K562 (cell line): ENCODE data around the gene STX17. TPM values are rescaled to one million over a fixed set of nuclear protein-coding genes. Genes with fewer than 3 reads are reported as not detected.

Experiments used
- ATAC-seq: fragments of 200-7000 bp; cut with Tn5 transposase; 3 replicates; pipeline ENCODE4 v1.9.1; 2020; ENCODE audit warnings: moderate library complexity
- BruUV-seq: library from RNA; stranded (reverse); fragments of 400-500 nt; replicated peaks from 2 replicates; lab custom pipeline; 2021; lab: Mats Ljungman, UMichigan
- CTCF ChIA-PET: fragments of 300-600 bp; formaldehyde crosslinking; extraction: SDS; loops from one replicate; lab custom pipeline; 2021; ENCODE audit warnings: low intra/inter-chr PET ratio; lab: Yijun Ruan, JAX
- POLR2A ChIA-PET: fragments of 300-600, 350-650 bp; sonication (Branson Sonifier 250); formaldehyde crosslinking; extraction: SDS; loops from one replicate; lab custom pipeline; 2021; ENCODE audit warnings: antibody characterized with exemption, inconsistent platforms; lab: Yijun Ruan, JAX
- DNase-seq, 4 experiments: peaks; one replicate each; pipeline versions ENCODE4 v3.0.0 to v3.0.0-alpha.2; 2011 to 2018; ENCODE audit warnings: low spot score in 3 of 4, mixed read lengths in 3 of 4; ENCODE audit errors: extremely low read depth in 1 of 4
- FAIRE-seq: peaks from 2 replicates; lab custom pipeline; 2011; peaks lifted over from hg19 to GRCh38; lab: Jason Lieb, UNC
- H2AFZ ChIP-seq: 2 replicates; pipeline ENCODE4 v1.6.0; 2011; ENCODE audit warnings: low read depth, low read length, control low read depth, inconsistent platforms
- H3K27ac ChIP-seq: fragments of 200-600 bp; 3 replicates; pipeline ENCODE4 v1.8.0; 2011; ENCODE audit warnings: low read depth, mild to moderate bottlenecking, control low read depth, inconsistent platforms, low read length, moderate library complexity, mixed read lengths; ENCODE audit errors: extremely low read depth
- H3K27me3 ChIP-seq, 2 experiments: fragments of 300-600 bp in 1 of 2; 2 replicates in 1 of 2; 3 replicates in 1 of 2; pipeline versions ENCODE4 v1.6.0 to v1.8.0; 2011; ENCODE audit warnings: inconsistent platforms in 2 of 2, low read length in 2 of 2, mild to moderate bottlenecking in 1 of 2, mixed read lengths in 1 of 2, moderate library complexity in 1 of 2; ENCODE audit not compliant: control insufficient read depth in 2 of 2, insufficient read depth in 2 of 2
- H3K36me3 ChIP-seq: fragments of 300-600 bp; 3 replicates; pipeline ENCODE4 v1.8.0; 2011; ENCODE audit warnings: mild to moderate bottlenecking, low read length, inconsistent platforms; ENCODE audit not compliant: control insufficient read depth, insufficient read depth
- H3K4me1 ChIP-seq, 2 experiments: fragments of 200-600 bp in 1 of 2; replicated peaks in 1 of 2; 2 replicates in 1 of 2; 3 replicates in 1 of 2; pipeline versions ENCODE4 v1.5.1 to v1.8.0; 2011; ENCODE audit warnings: inconsistent platforms in 2 of 2, low read length in 2 of 2, mild to moderate bottlenecking in 1 of 2, mixed read lengths in 1 of 2, moderate library complexity in 1 of 2; ENCODE audit not compliant: control insufficient read depth in 2 of 2, insufficient read depth in 2 of 2
- H3K4me2 ChIP-seq: 2 replicates; pipeline ENCODE4 v1.6.1; 2011; ENCODE audit warnings: low read length, control low read depth, inconsistent platforms, mixed read lengths; ENCODE audit not compliant: insufficient read depth
- H3K4me3 ChIP-seq: fragments of 200-600 bp; sonication (generic), shearing (Covaris generic); 2 replicates; pipeline ENCODE4 v1.5.1; 2016; ENCODE audit warnings: control low read depth, inconsistent platforms
- H3K79me2 ChIP-seq: fragments of 200-600 bp; 3 replicates; pipeline ENCODE4 v1.8.0; 2011; ENCODE audit warnings: low read length, inconsistent platforms; ENCODE audit not compliant: control insufficient read depth, insufficient read depth
- H3K9ac ChIP-seq, 2 experiments: 2 replicates each; pipeline versions ENCODE4 v1.6.0 to v1.6.1; 2011; ENCODE audit warnings: low read depth in 2 of 2, low read length in 2 of 2, control low read depth in 1 of 2, inconsistent platforms in 1 of 2, mild to moderate bottlenecking in 1 of 2, mixed read lengths in 1 of 2; ENCODE audit not compliant: insufficient read depth in 1 of 2
- H3K9me1 ChIP-seq: one replicate; pipeline ENCODE4 v1.6.0; 2011; ENCODE audit warnings: inconsistent platforms, mild to moderate bottlenecking, low read length, moderate library complexity; ENCODE audit not compliant: control insufficient read depth, insufficient read depth
- H3K9me3 ChIP-seq: replicated peaks from 2 replicates; pipeline ENCODE4 v1.5.1; 2011; ENCODE audit warnings: low read depth, low read length, inconsistent platforms; ENCODE audit not compliant: control insufficient read depth, insufficient read depth
- H4K20me1 ChIP-seq: replicated peaks from 2 replicates; pipeline ENCODE4 v1.6.1; 2011; ENCODE audit warnings: low read length, inconsistent platforms, mixed read lengths; ENCODE audit not compliant: control insufficient read depth, insufficient read depth
- ATF1 ChIP-seq, 2 experiments: fragments of 450-650 bp in 1 of 2; IDR thresholded peaks; 2 replicates each; pipeline ENCODE4 v1.6.1; 2016; ENCODE audit warnings: missing compliant biosample characterization in 1 of 2, missing genetic modification characterization in 1 of 2
- CREB3 ChIP-seq: fragments of 450-650 bp; conservative IDR thresholded peaks from 2 replicates; pipeline ENCODE4 v1.6.1; 2016; ENCODE audit warnings: missing genetic modification characterization, low read depth, mild to moderate bottlenecking, missing compliant biosample characterization, moderate library complexity
- FOXJ2 ChIP-seq: fragments of 200-800 bp; sonication (Bioruptor generic); IDR thresholded peaks from 2 replicates; pipeline ENCODE4 v1.6.1; 2016; ENCODE audit warnings: missing genetic modification characterization, missing compliant biosample characterization
- HDAC2 ChIP-seq: fragments of 450-650 bp; IDR thresholded peaks from 2 replicates; pipeline ENCODE4 v1.6.1; 2016; ENCODE audit warnings: mild to moderate bottlenecking
- NR2C2 ChIP-seq, 2 experiments: fragments of 200-800 bp in 1 of 2; sonication (Bioruptor generic) in 1 of 2; sonication (generic) in 1 of 2; formaldehyde crosslinking in 1 of 2; IDR thresholded peaks; 2 replicates each; pipeline versions ENCODE4 v1.6.1 to v1.8.0; 2016 to 2022; ENCODE audit warnings: mild to moderate bottlenecking in 1 of 2, missing compliant biosample characterization in 1 of 2, missing genetic modification characterization in 1 of 2, missing genetic modification reagents in 1 of 2
- PATZ1 ChIP-seq: fragments of 250-450 bp; sonication (Bioruptor Pico); IDR thresholded peaks from 2 replicates; pipeline ENCODE4 v1.5.0; 2020; ENCODE audit warnings: mild to moderate bottlenecking, borderline replicate concordance
- RAD51 ChIP-seq: fragments of 450-650 bp; IDR thresholded peaks from 2 replicates; pipeline ENCODE4 v1.7.1; 2016; ENCODE audit warnings: low read depth, mild to moderate bottlenecking, borderline replicate concordance
- SP1 ChIP-seq: sonication (generic); formaldehyde crosslinking; IDR thresholded peaks from 2 replicates; pipeline ENCODE4 v1.8.1; 2022; ENCODE audit warnings: mild to moderate bottlenecking, missing genetic modification reagents
- ZNF518B ChIP-seq: fragments of 250-450 bp; sonication (Bioruptor Pico); IDR thresholded peaks from 2 replicates; pipeline ENCODE4 v1.5.0; 2021; ENCODE audit warnings: mild to moderate bottlenecking, moderate library complexity
- ZNF551 ChIP-seq: fragments of 250-450 bp; sonication (Bioruptor Pico); IDR thresholded peaks from 2 replicates; pipeline ENCODE4 v1.5.0; 2021; ENCODE audit warnings: mild to moderate bottlenecking, moderate library complexity
- ZNF583 ChIP-seq: fragments of 250-450 bp; sonication (Bioruptor Pico); IDR thresholded peaks from 2 replicates; pipeline ENCODE4 v1.4.0; 2020
- ZNF740 ChIP-seq, 3 experiments: fragments of 200-800 bp in 1 of 3; sonication (Bioruptor generic) in 1 of 3; sonication (generic) in 1 of 3; formaldehyde crosslinking in 1 of 3; IDR thresholded peaks; 2 replicates each; pipeline versions ENCODE4 v1.6.1 to v1.8.0; 2016 to 2022; ENCODE audit warnings: mild to moderate bottlenecking in 2 of 3, missing compliant biosample characterization in 2 of 3, missing genetic modification characterization in 2 of 3, missing genetic modification reagents in 1 of 3
- WGBS: fragments of 100-300 bp; shearing (Covaris generic); methylation state at CpG from one replicate; pipeline ENCODE4 v1.1.6; 2016; ENCODE audit warnings: low coverage, mixed read lengths; ENCODE audit not compliant: insufficient coverage; ENCODE audit errors: missing lambda C conversion rate; 5-methylcytosine and 5-hydroxymethylcytosine counted together
- in situ Hi-C: fragments of 300-500 bp; cut with MboI; formaldehyde crosslinking; loops from 4 replicates; pipeline ENCODE4 v1.15.0; 2018; ENCODE audit warnings: inconsistent platforms, mixed read lengths
- intact Hi-C: fragments of 100-400 bp; cut with micrococcal nuclease; formaldehyde crosslinking; loops from 2 replicates; pipeline ENCODE4 v1.14.2; 2022
- polyA plus RNA-seq, 8 experiments: library from polyadenylated mRNA; depleted of rRNA in 4 of 8; stranded (reverse) in 5 of 8; unstranded in 3 of 8; fragments of >200 nt; fragmentation: Nextera tagmentation in 2 of 8; fragmentation: Illumina TruSeq in 1 of 8; extraction: Ambion mirVana in 2 of 8; extraction: Trizol in 1 of 8; gene quantifications; 2 replicates each; pipeline versions ENCODE4 v1.2.1 to v1.2.3, GENCODE V29; 2011 to 2014; ENCODE audit warnings: inconsistent platforms in 1 of 8, missing spikeins in 1 of 8
- total RNA-seq, 7 experiments: library from RNA; depleted of rRNA in 6 of 7; stranded (reverse); fragments of >200 nt in 6 of 7; fragmentation: Illumina TruSeq in 2 of 7; extraction: Trizol in 2 of 7; gene quantifications; 2 replicates each; pipeline versions ENCODE4 v1.2.1 to v1.2.3, GENCODE V29; 2011 to 2021; ENCODE audit warnings: low replicate concordance in 1 of 7

STX17 gene
- total and polyA plus RNA-seq, 9 of the 15 experiments (the other 6 are each of a cell fraction or from before 2014, with no cell fraction given) = 14.4 to 25.1 (median 19.0) TPM

- WGBS = 3% methylated on average over 9 of the region's 9 CpGs
- ChIA-PET CTCF (no interaction called here), POLR2A (interaction anchor here (0.6 to 2.5 kb wide), 6 partner anchors 9 to 1247 kb away, joined by 3 to 12 read pairs (median 4); no protein-coding TSS in a partner anchor)
- in situ Hi-C loops (no loop called here), intact Hi-C loops (loop anchor here (2.0 kb wide), 1 partner anchor 86 kb away; the partner anchor contains the start of gene NR4A3)
- H4K20me1 ChIP-seq = no peaks in the 10 kb centered on the region
- H3K36me3 ChIP-seq = no peaks in the 10 kb centered on the region
- H3K27ac ChIP-seq = peak overlapping the region; percentile 95
- TF ChIP-seq HDAC2 (0 out of 2 replicates have a peak, but pooled peaks have one; percentile 6), ZNF740 (CRISPR knock-in tag; IDR thresholded peaks at IDR 0.05) (no peak), ZNF740 (tag; IDR thresholded peaks at IDR 0.05) (no peak), ZNF551 (no peak), NR2C2 (CRISPR knock-in tag; IDR thresholded peaks at IDR 0.05) (no peak), NR2C2 (tag; IDR thresholded peaks at IDR 0.05) (peak; percentile 56), ZNF518B (CRISPR knock-in tag) (no peak), CREB3 (tag) (no peak), FOXJ2 (tag) (peak; percentile 35; the same call in 1 of the 2 replicates), PATZ1 (CRISPR knock-in tag) (no peak), SP1 (CRISPR knock-in tag) (0 out of 2 replicates have a peak, but pooled peaks have one; percentile 12), ATF1 (CRISPR knock-in tag; IDR thresholded peaks at IDR 0.05) (no peak), ATF1 (tag; IDR thresholded peaks at IDR 0.05) (peak; percentile 15; the same call in 1 of the 2 replicates), ZNF583 (CRISPR knock-in tag) (no peak), RAD51 (no peak)
- H3K4me2 ChIP-seq = peak overlapping the region; percentile 85
- H3K27me3 ChIP-seq = no peaks in the 10 kb centered on the region
- H3K9me1 ChIP-seq = no peaks in the 10 kb centered on the region
- H2AFZ ChIP-seq = peak overlapping the region; percentile 98
- FAIRE-seq = no peak
- BruUV-seq = no TSS peak
- no peak; the same call in 2 of the 3 replicates for ATAC-seq
- peaks cover 28% of the 10 kb centered on the region; the same call in 2 of the 3 replicates for H3K79me2 ChIP-seq
- peak overlapping the region; percentile 86 to 99 for H3K9ac ChIP-seq
- no peaks in the 10 kb centered on the region for H3K9me3 ChIP-seq
- peaks cover 0 to 6% of the 10 kb centered on the region in 2 experiments; a peak in 2 of 5 replicates for H3K4me1 ChIP-seq
- peak overlapping the region; percentile 96 for H3K4me3 ChIP-seq
- no peak for DNase-seq
These were observed 716 bp downstream of the STX17 start for GRCh38 chr9:99907208-99907532.
